HepG2 (cell line): ENCODE measurements around the gene FGF3.

Source experiments
- CEBPZ ChIP-seq: IDR thresholded peaks from 2 replicates; pipeline ENCODE4 v1.6.1; 2012; ENCODE audit warnings: low read length, improper control_type of control experiment
- CTCF ChIP-seq: sonication (generic); formaldehyde crosslinking; IDR thresholded peaks from 2 replicates; pipeline ENCODE4 v1.5.0; 2020; ENCODE audit warnings: mild to moderate bottlenecking, missing genetic modification reagents, moderate library complexity
- ELK4 ChIP-seq: sonication (generic); formaldehyde crosslinking; IDR thresholded peaks from 2 replicates; pipeline ENCODE4 v1.9.0; 2021; ENCODE audit warnings: missing genetic modification reagents, borderline replicate concordance
- HNRNPUL1 ChIP-seq: fragments of 200-400 bp; formaldehyde crosslinking; IDR thresholded peaks from 2 replicates; pipeline ENCODE4 v1.6.1; 2017; ENCODE audit warnings: low read depth, mild to moderate bottlenecking, low read length, moderate library complexity
- NFRKB ChIP-seq: fragments of 450-650 bp; IDR thresholded peaks from 2 replicates; pipeline ENCODE4 v1.6.1; 2017
- RAD51 ChIP-seq: fragments of 450-650 bp; IDR thresholded peaks from 2 replicates; pipeline ENCODE4 v1.6.1; 2016; ENCODE audit warnings: borderline replicate concordance
- SMC3 ChIP-seq: IDR thresholded peaks from 2 replicates; pipeline ENCODE4 v1.6.1; 2011; ENCODE audit warnings: low read length, improper control_type of control experiment
- TBP ChIP-seq: sonication (generic); formaldehyde crosslinking; IDR thresholded peaks from 2 replicates; pipeline ENCODE4 v1.5.0; 2020; ENCODE audit warnings: missing genetic modification reagents
- ZMYM4 ChIP-seq: sonication (generic); formaldehyde crosslinking; IDR thresholded peaks from 2 replicates; pipeline ENCODE4 v1.8.1; 2023; ENCODE audit warnings: mild to moderate bottlenecking, missing genetic modification reagents
- ZNF331 ChIP-seq: sonication (generic); formaldehyde crosslinking; IDR thresholded peaks from 2 replicates; pipeline ENCODE4 v1.4.0; 2020; ENCODE audit warnings: missing genetic modification reagents
- ZNF460 ChIP-seq: sonication (generic); formaldehyde crosslinking; IDR thresholded peaks from 2 replicates; pipeline ENCODE4 v1.5.1; 2020; ENCODE audit warnings: missing genetic modification reagents, mild to moderate bottlenecking, borderline replicate concordance
- ZNF704 ChIP-seq: sonication (generic); formaldehyde crosslinking; IDR thresholded peaks from 2 replicates; pipeline ENCODE4 v1.8.1; 2023; ENCODE audit warnings: mild to moderate bottlenecking, inconsistent platforms, moderate library complexity, missing genetic modification reagents, borderline replicate concordance
- ZNF740 ChIP-seq: sonication (generic); formaldehyde crosslinking; IDR thresholded peaks from 2 replicates; pipeline ENCODE4 v1.4.0; 2020; ENCODE audit warnings: missing genetic modification reagents

- no peak for TF ChIP-seq ZNF704 (CRISPR knock-in tag)
- TF ChIP-seq HNRNPUL1, result no peak
- no peak for TF ChIP-seq RAD51
- TF ChIP-seq ZNF331 (CRISPR knock-in tag), result no peak
- no peak for TF ChIP-seq CTCF (CRISPR knock-in tag)
- no peak for TF ChIP-seq ELK4 (CRISPR knock-in tag)
- no peak for TF ChIP-seq SMC3
- no peak for TF ChIP-seq ZNF740 (CRISPR knock-in tag)
- no peak for TF ChIP-seq NFRKB
- no peak for TF ChIP-seq TBP
- TF ChIP-seq ZMYM4 (CRISPR knock-in tag), result no peak
- no peak for TF ChIP-seq CEBPZ
- no peak for TF ChIP-seq ZNF460
Observed at GRCh38 chr11:69832561-69833413, 13.6 kb upstream of the FGF3 start.
